Activated effector memory CD4-positive, alpha-beta T cell treated with anti-CD3 and anti-CD28 coated beads, Interleukin-2, amount 50 U/mL, for 16 hours (primary cell): ENCODE results near the gene ZBTB32.
"Not testable (repeated sequence)": the region's sequence is repeated elsewhere in the genome, so short reads cannot be mapped to it uniquely, and the experiment has no call there.

Source experiments
- DNase-seq: peaks from one replicate; pipeline ENCODE4 v3.0.0-alpha.2; 2020

Gene ZBTB32, protein sequence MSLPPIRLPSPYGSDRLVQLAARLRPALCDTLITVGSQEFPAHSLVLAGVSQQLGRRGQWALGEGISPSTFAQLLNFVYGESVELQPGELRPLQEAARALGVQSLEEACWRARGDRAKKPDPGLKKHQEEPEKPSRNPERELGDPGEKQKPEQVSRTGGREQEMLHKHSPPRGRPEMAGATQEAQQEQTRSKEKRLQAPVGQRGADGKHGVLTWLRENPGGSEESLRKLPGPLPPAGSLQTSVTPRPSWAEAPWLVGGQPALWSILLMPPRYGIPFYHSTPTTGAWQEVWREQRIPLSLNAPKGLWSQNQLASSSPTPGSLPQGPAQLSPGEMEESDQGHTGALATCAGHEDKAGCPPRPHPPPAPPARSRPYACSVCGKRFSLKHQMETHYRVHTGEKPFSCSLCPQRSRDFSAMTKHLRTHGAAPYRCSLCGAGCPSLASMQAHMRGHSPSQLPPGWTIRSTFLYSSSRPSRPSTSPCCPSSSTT

DNA sequence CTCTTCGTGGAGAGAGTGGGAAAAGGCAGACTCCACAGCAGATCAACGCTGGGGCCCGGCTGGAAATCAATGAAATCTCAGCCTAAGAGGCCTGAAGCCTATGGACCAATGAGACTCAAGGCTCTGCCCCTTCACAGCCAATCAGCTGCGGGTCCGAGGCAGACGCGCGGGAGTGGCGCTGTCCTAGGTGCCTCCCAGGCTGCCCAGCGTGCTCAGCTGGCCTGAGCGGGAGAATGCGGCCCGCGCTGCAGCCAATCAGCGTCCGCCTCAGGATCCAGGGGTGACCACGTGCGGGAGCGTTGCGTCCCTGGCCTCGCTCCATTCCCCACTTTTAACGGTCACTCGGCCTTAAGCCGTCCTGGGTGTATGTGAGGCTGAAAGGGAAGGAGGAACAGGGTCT lies at the start of gene ZBTB32:
Gene ZBTB32 (plus strand): TSS at position 341 of the 400 bp plus-strand sequence. CDS start 10,069 bp downstream, outside the sequence.
- no peak for DNase-seq

DNA sequence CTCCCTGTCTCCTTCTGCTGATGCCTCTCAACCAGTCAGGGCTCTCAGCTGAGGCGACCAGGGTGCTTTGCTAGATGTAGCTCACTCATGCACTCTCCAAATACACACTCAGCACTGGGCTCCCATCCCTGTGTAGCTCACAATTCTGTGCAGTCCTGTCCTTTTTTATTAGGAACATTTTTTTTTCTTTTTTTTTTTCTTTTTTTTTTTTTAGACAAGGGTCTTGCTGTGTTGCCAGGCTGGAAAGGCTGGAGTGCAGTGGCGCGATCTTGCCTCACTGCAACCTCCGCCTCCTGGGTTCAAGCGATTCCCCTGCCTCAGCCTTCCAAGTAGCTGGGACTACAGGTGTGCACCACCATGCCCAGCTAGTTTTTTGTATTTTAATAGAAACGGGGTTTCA lies 49.5 kb upstream of the ZBTB32 start:
- DNase-seq, result not testable (repeated sequence)

DNA sequence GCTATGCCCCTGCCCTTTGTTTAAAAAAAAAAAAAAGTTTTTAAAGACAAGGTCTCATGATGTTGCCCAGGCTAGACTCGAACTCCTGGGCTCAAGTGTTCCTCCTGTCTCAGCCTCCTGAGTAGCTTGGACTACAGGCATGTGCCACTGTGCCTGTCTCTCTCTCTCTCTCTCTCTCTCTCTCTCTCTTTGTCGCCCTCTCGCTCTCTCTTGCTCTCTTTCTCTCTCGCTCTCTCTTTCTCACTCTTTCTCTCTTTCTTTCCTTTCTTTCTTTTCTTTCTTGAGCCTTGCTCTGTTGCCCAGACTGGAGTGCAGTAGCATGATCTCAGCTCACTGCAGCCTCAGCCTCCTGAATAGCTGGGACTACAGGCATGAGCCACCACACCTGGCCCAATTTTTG lies 48.8 kb upstream of the ZBTB32 start:
- no peak for DNase-seq

DNA sequence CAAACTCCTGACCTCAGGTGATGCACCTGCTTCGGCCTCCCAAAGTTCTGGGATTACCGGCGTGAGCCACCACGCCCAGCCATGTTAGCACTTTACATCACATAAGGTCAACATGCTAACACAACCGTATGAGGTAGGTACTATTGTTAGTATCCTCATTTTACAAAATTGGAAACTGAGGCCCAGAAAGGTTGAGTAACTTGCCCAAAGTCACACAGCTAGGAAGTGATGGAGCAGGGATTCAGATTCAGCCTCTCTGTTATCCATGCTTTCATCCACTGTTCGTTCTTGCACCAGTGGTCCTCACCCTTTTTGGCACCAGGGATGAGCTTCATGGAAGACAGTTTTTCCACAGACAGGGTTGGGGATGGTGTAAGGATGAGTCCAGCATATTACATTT lies 47.7 kb upstream of the ZBTB32 start:
- DNase-seq, result no peak

DNA sequence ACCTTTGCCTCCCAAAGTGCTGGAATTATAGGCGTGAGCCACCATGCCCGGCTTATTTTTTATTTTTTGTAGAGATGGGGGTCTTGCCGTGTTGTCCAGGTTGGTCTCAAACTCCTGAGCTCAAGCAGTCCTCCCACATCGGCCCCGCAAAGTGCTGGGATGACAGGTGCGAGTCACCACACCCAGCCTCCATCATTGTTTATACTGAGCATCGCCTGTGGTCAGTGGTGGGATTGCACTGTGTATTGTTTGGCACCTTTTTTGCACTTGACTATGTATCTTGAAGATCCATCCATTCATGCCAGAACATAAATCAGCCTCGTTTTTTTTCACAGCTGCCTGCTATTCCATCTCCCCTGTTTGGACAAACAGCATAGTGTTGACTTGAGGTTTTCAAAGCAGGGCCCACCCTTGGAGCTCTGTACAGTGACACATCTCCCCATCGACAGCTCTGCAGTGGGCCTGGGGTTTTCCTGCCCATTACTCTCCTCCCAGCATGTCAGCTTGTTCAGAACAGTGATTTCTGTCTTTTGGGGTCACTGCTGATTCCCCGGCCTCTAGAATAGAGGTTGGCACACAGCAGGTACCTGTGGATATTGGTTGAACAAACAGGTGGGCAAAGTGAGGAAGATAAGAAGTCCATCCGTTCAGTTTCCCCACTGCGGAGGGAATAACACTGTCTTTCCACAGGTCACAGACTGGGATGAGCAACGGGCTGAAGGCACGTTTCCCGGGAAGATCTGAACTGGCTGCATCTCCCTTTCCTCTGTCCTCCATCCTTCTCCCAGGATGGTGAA lies 46.3 kb upstream of the ZBTB32 start:
- DNase-seq, result no peak

DNA sequence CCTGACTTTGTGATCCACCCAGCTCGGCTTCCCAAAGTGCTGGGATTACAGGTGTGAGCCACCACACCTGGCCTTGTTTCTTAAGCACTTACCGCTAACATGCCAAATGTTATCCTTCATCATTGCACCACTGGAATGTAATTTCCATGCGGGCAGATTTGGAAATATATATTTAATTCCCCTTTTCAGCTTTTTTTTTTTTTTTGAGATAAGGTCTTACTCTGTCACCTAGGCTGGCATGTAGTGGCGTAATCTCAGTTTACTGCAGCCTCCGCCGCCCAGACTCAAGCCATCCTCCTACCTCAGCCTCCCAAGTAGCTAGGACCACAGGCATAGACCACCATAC lies 42.4 kb upstream of the ZBTB32 start:
- no peak for DNase-seq

DNA sequence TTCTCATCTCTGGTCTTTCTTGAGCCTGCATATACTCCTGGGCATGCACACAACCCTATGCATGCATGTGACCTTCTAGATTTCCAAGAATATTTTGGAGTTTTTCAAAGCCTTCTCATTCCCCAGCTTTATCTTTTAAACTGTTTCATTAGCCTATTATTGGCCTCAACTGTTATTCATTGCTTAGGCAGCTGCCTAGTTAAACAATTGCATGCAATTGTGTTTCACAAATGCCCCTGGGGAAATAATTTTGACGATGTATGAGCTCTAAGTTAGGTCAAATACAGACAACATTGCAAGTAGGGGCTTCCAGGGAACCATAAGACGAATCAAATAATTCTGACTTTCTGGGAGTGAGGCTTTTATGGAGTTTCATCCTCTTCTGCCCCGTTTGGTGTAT lies 40.4 kb upstream of the ZBTB32 start:
- DNase-seq, result no peak

DNA sequence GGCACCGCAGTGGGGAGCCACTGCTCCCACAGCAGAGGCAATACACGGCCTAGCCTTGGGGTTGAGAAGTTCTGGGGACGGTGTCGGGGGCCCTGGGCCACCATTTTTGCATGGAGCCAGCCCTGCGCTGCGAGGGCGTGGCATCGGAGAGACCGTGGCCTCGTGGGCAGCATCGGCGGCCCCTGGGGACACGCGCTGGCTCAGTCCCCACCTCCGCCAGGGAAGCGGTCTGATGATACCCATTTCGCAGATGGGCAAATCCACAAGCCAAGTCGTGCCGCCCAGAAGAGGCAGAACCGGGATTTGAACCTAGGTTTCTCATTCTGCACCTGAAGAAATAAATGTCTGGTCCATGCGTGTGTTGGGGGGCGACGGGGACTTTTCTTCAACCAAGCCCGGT lies 39.2 kb upstream of the ZBTB32 start:
- no peak for DNase-seq

DNA sequence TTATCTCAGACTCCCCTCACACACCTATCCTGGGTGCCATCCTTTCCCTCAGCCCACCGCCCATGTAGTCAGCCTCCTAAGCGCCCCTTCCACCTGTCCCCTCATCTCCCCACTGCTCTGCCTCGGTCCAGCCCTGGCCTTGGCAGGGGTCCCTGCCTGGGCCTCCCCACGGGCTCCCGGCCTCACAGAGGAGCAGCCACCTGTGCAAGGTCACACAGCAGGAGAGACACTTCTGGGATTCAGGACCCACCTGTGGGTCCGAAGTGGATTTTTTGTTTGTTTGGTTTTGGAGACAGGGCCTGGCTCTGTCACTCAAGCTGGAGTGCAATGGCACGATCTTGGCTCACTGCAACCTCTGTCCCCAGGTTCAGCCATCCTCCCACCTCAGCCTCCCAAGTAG lies 38.8 kb upstream of the ZBTB32 start:
- no peak for DNase-seq

DNA sequence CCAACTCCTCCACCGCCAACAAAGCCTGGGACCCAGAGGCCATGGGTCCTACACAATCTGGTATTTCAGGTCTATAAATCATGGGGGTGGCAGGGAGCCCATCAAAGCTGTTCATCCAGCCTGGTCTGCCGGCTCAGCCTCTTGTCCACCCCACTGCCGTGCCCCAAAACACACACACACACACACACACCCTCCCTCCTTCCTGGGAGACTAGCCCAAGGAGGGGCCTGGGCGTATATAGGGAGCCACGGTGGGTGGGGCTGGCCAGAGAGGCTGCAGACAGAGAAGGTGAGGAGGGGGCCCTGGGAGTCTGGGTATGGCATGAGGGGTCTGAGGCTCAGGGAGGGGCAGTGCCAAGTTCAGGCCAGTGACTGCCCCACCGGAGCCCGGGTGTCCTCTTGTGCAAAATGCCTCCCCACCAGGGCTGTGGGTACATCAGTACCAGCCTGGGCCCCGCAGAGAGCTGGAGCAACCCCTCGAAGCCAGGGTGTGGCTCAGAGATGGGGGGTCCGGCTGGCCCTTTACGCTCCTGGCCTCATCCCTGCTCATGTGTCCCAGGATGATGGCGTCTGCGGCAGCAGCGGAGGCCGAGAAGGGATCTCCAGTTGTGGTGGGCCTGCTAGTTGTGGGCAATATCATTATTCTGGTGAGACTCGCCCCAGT lies 38.0 kb upstream of the ZBTB32 start, which contains the start of gene UPK1A:
Gene UPK1A (plus strand): TSS at position 267 of the 663 bp plus-strand sequence. CDS start 296 bp downstream, at position 563.
- DNase-seq, result no peak

DNA sequence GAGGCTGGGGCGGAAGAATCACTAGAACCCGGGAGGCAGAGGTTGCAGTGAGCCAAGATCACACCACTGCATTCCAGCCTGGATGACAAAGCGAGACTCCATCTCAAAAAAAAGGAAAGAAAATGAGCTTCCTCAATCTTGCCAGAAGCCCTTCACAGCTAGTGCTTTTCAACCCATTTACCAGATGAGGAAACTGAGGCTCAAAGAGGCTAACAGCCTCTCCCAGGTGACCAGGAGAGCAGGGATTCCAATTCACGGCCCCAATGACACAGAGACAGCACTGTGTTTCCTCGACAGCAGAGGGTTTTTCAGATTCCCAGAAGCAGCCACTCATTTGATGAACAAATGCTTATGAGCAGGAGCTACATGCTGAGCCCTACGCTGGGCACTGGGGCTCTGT lies 34.8 kb upstream of the ZBTB32 start:
- DNase-seq, result no peak

DNA sequence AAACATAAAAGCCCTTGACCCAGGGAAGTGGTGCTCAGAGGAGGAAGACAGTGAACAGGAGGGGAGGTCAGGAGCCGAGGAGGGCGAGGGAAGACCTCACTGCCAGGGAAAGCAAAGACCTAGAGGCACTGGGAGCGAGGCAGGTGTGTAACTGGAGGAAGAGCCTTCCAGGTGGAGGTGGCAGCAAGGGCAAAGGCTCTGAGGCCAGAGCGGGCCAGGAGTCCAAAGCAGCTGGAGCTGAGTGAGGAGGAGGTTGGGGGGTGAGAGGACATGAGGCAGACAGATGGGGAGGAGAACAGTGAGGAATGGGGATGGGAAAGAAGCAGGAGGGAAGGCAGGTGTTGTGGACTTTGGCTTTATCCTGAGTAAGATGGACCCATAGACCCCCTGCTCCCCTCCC lies 34.4 kb upstream of the ZBTB32 start:
- no peak for DNase-seq

DNA sequence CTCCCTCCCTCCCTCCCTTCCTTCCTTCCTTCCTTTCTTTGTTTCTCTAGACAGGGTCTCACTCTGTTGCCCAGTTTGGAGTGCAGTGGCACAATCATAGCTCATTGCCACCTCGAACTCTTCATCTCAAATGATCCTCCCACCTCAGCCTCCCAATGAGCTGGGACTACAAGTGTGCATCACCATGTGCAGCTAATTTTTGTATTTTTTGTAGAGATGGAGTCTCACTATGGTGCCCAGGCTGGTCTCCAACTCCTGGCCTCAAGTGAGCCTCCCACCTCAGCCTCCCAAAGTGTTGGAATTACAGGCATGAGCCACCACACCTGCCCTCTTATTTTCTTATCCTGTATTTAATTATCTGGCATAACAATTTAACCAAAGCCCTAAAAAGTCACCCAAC lies 33.7 kb upstream of the ZBTB32 start:
- DNase-seq, result no peak

DNA sequence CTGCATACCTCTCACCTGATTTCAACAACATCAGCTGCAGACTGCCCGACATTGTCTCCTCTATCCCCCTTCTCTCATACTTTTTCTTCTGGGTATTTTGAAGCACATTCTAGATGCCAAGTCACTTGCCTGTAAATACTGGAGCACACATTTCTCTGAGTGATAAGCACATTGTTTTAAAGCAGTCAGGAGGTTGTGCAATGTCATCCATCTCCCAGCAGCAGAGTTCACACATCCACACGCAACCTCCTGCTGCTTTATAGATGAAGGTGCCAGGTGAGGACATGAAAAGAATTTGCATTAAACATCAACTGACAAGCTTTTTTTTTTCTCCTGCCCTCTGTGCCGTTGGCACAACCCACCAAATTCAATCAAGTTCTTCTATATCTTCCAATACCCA lies 32.5 kb upstream of the ZBTB32 start:
- DNase-seq, result no peak

DNA sequence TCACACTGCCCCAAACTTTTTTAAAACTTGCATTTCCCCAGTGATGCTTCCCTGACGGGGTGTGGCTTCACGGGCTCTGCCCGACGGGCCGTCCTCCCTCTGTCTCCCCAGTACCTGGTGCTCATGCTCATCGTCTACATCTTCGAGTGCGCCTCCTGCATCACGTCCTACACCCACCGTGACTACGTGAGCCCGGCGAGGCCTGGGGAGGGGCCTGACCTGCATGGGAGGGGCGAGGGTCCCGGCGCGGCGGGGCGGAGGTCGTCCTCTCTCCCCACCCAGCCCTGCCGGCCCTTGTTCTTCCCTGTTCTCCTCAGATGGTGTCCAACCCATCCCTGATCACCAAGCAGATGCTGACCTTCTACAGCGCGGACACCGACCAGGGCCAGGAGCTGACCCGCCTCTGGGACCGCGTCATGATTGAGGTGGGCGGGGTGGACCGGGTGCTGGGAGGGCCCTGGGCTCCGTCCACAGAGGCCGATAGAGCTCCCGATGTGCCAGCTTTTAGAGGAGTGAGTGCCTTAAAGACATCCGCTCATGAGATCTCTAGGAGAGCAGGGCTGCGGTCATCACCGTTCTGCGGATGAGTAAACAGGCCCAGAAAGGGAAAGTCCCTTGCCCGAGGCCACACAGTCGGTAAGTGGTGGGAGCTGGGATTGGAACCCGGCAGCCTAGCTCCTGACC lies 31.1 kb upstream of the ZBTB32 start:
- DNase-seq, result peak; percentile 81

DNA sequence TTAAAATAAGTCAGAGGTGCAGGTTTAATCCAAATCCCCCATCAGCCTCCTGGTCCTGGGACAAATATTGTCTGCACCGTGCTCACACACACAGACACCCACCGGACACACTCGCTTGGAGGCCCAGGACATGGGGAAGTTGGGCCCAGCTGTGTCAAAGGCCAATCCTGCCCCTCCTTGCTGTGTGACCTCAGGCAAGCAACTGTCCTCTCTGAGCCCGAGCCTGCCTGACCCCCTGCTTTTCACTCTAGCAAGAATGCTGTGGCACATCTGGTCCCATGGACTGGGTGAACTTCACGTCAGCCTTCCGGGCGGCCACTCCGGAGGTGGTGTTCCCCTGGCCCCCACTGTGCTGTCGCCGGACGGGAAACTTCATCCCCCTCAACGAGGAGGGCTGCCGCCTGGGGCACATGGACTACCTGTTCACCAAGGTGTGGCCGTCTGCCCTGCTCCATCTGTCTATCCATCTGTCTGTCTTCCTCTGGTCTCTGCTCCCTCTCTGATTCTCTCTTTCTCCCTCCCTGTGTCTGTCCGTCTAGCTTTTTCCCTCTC lies 28.7 kb upstream of the ZBTB32 start:
- no peak for DNase-seq

DNA sequence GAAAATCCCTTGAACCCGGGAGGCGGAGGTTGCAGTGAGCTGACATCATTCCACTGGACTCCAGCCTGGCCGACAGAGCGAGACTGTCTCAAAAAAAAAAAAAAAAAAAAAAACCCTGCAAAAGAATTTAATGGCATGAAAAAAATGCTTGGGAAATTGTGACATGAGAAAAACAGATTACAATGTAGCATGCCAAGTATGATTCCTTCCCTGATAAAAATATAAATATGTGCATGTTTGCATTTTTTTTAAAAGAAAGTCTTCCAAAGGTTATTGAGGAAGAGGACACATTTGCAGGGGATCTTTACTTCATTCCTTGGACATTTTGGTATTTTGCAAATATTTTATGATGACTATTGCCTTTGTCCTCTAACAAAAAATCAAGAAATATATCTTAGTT lies 14.5 kb upstream of the ZBTB32 start:
- DNase-seq, result no peak

DNA sequence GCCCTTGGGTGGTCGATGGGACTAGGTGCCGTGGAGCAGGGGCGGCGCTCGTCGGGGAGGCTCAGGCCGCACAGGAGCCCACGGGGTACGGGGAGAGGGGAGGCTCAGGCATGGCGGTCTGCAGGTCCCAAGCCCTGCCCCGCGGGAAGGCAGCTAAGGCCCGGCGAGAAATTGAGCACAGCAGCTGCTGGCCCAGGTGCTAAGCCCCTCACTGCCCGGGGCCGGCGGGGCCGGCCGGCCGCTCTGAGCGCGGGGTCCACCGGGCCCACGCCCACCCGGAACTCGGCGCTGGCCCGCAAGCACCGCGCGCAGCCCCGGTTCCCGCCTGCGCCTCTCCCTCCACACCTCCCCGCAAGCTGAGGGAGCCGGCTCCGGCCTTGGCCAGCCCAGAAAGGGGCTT lies 13.3 kb upstream of the ZBTB32 start:
- not testable (repeated sequence) for DNase-seq

DNA sequence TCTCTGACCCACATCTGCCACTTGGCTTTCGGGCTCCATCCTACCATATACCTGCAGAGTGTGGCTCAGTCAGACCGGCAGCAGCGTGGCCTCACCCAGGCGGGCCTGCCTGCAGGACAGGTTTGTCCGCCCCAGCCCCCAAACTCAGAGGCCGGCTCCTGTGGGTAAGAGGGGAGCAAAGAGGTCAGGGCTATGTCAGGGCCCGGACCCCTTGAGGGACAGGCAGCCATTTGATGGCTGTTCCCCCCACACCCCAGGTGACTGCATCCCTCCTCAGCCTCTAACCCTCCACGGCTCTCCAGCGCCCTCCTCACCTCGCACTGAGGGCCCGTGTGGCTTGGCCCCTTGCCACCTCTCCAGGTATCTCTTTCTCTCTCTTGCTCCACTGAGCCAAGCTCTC lies 12.3 kb upstream of the ZBTB32 start:
- DNase-seq, result no peak

DNA sequence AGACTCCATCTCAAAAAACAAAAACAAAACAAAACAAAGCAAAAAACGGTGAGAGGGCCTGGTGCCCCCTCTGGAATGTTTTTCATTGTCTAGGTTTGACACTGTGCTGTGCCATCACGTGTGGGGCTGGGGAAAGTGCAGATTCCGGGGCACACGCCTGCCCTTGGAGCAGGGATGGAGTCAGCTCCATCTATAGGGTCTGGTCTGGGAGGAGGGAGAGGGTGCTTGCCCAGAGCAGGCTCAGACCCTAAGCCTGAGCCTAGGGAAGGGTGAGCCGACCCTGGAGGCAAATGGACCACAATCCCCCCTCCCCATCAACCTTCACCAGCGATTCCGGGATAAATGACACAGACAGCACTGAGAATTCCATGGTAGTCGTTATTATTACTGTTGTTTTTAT lies 10.9 kb upstream of the ZBTB32 start:
- DNase-seq, result no peak

DNA sequence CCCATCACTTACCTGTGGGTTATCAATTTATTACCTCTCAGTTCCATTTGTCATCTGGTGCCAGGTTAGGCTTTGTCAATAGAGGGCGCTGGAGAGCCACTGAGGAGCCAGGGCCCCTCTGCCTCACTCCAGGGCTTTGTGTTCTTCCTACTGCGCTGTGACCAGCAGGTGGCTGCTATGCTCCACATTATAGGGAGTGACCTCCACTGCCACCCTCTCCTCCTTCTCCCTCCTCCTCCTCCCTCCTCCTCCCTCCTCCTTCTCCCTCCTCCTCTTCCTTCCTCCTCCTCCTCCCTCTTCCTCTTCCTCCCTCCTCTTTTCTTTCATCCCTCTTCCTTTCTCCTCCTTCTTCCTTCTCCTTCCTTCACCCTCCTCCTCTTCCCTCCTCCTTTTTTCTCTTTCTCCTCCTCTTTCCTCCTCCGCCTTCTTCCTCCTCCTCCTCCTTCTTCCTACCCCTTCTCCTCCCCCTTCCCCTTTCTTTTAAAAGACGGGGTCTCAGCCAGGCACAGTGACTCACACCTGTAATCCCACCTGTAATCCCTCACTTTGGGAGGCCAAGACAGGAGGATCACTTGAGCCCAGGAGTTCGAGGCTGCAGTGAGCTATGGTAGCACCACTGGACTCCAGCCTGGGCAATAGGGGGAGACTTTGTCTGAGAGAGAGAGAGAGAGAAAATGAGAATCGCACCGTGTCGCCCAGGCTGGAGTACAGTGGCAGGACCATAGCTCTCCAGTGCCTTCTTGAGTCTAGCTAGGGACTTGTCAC lies 10.3 kb upstream of the ZBTB32 start:
- peak; percentile 95 for DNase-seq

DNA sequence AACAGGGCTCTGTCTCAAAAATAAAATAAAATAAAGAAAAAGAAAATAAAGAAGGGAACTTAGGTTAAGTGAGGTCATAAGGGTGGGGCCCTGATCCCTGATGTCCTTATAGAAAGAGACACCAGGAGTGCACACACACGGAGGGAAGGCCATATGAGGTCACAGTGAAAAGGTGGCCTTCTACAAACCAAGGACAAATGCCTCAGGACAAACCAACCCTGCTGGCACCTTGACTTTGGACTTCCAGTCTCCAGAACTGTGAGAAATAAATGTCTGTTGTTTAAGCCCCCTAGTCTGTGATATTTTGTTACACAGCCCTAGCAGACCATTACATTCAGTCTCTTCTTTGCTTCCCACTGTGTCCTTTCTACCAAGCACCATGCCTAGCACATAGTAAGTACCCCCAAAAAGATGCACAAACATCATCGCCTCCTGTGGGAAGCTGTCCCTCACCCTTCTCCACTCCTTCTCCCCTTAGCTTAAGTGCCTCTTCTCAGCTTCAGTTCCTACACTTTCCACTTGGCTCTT lies 8.4 kb upstream of the ZBTB32 start:
- no peak for DNase-seq
